ENCODE measurements around the gene TARS1. TPM values are rescaled to one million over a fixed set of nuclear protein-coding genes. Genes with fewer than 3 reads are reported as not detected.

TARS1 gene
- total and polyA plus RNA-seq, 7 donors = 50.8 to 152 (median 66.3) TPM

GRCh38 chr5:33516421-33516820 is 75.7 kb downstream of the TARS1 start:
- no peaks in the 10 kb centered on the region for H3K4me1 ChIP-seq
- 74 to 89% (median 83%) methylated on average over 2 of the region's 2 CpGs for WGBS, 3 donors
- H3K9me3 ChIP-seq = no peaks in the 10 kb centered on the region
- TF ChIP-seq CTCF (IDR thresholded peaks at IDR 0.05) = no peak
- no peak for ATAC-seq
- H3K27me3 ChIP-seq (ENCODE audit: insufficient read depth in 3 of 3, low read length in 2 of 3) = no peaks in the 10 kb centered on the region
- intact Hi-C loops (cut with DNase I) = no loop called here
- H3K36me3 ChIP-seq (ENCODE audit: insufficient read depth in 1 of 2, low read depth in 1 of 2) = no peaks in the 10 kb centered on the region
- no peak overlapping the region for H3K27ac ChIP-seq
- DNase-seq = no peak
- no peak overlapping the region for H3K4me3 ChIP-seq

Data from psoas muscle (tissue), 8 donors.